Osteocyte (in vitro differentiated cells): ENCODE results near the gene IMMP2L. TPM values are rescaled to one million over a fixed set of nuclear protein-coding genes. Genes with fewer than 3 reads are reported as not detected.
A peak's percentile ranks its signal among the peaks of the same experiment; 100 is the strongest.
"Not testable (repeated sequence)": the region's sequence is repeated elsewhere in the genome, so short reads cannot be mapped to it uniquely, and the experiment has no call there.

Source experiments
- DNase-seq: peaks from one replicate; pipeline ENCODE4 v3.0.0; 2021; ENCODE audit warnings: mixed read lengths; ENCODE audit not compliant: unreplicated experiment; ENCODE audit errors: extremely low spot score
- H3K27ac Mint-ChIP-seq: one replicate; pipeline ENCODE4 v1.8.0; 2021; ENCODE audit warnings: mild to moderate bottlenecking, mixed read lengths; ENCODE audit not compliant: unreplicated experiment
- H3K27me3 Mint-ChIP-seq: one replicate; pipeline ENCODE4 v1.8.0; 2021; ENCODE audit warnings: mixed read lengths; ENCODE audit not compliant: unreplicated experiment
- H3K36me3 Mint-ChIP-seq: one replicate; pipeline ENCODE4 v1.8.0; 2021; ENCODE audit warnings: mixed read lengths; ENCODE audit not compliant: unreplicated experiment
- H3K4me1 Mint-ChIP-seq: one replicate; pipeline ENCODE4 v1.8.0; 2021; ENCODE audit warnings: mixed read lengths; ENCODE audit not compliant: unreplicated experiment
- H3K4me3 Mint-ChIP-seq: one replicate; pipeline ENCODE4 v1.8.0; 2021; ENCODE audit warnings: mild to moderate bottlenecking, moderate library complexity, mixed read lengths; ENCODE audit not compliant: unreplicated experiment
- H3K9me3 Mint-ChIP-seq: one replicate; pipeline ENCODE4 v1.8.0; 2021; ENCODE audit warnings: mixed read lengths; ENCODE audit not compliant: unreplicated experiment
- CTCF ChIP-seq: fragments of 200-600 bp; sonication (generic); IDR thresholded peaks from 2 replicates; pipeline ENCODE4 v1.5.0; 2021; ENCODE audit warnings: antibody characterized with exemption, mild to moderate bottlenecking, moderate library complexity
- total RNA-seq: library from RNA; stranded (reverse); gene quantifications from 2 replicates; pipeline ENCODE4 v1.2.1, GENCODE V29; 2021

The IMMP2L gene
- total RNA-seq, 1 donor from 2014 or later, result 15.6 TPM

GRCh38 chr7:111292026-111292470 lies 270.2 kb downstream of the IMMP2L start:
- Mint-ChIP-seq H3K4me3 (peak overlapping the region; percentile 8), H3K27ac (peak overlapping the region; percentile 84), H3K36me3 (no peaks in the 10 kb centered on the region), H3K9me3 (peaks cover 6% of the 10 kb centered on the region), H3K4me1 (peaks cover 41% of the 10 kb centered on the region), H3K27me3 (no peaks in the 10 kb centered on the region)
- TF ChIP-seq CTCF, result no peak
- no peak for DNase-seq

- Mint-ChIP-seq H3K27me3 (no peaks in the 10 kb centered on the region), H3K4me1 (peaks cover 41% of the 10 kb centered on the region), H3K9me3 (peaks cover 6% of the 10 kb centered on the region), H3K4me3 (no peak overlapping the region), H3K27ac (peak overlapping the region; percentile 84), H3K36me3 (no peaks in the 10 kb centered on the region)
- no peak for TF ChIP-seq CTCF
- no peak for DNase-seq
Measured at GRCh38 chr7:111290982-111291381, 271.3 kb downstream of the IMMP2L start.

DNA sequence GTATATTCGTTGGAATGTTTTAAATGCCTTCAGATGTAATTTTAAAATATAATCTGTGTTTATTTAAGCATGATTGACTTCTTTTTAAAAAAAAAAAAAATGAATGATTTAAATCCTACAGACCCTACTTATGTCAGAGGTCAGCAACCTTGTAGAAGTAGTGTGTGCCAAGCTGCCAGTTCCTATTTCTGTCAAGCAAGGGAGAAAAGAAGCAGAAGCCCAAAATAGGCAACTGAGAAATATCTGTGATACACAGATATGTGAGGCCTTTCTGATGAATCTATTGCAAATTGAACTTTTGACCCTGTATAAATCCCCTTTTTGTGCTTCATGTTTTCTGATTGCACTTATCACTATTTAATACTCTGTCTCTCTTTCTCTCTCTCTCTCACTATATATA lies 271.9 kb downstream of the IMMP2L start:
- Mint-ChIP-seq H3K4me1 (peaks cover 41% of the 10 kb centered on the region), H3K4me3 (no peak overlapping the region), H3K27me3 (no peaks in the 10 kb centered on the region), H3K9me3 (peaks cover 6% of the 10 kb centered on the region), H3K36me3 (no peaks in the 10 kb centered on the region), H3K27ac (no peak overlapping the region)
- DNase-seq, result no peak
- no peak for TF ChIP-seq CTCF

DNA sequence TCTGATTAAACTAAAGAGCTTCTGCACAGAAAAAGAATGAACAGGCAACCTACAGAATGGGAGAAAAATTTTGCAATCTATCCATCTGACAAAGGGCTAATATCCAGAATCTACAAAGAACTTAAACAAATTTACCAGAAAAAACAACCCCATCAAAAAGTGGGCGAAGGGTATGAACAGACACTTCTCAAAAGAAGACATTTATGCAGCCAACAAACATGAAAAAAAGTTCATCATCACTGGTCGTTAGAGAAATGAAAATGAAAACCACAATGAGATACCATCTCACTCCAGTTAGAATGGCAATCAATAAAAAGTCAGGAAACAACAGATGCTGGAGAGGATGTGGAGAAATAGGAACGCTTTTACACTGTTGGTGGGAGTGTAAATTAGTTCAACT lies 273.9 kb downstream of the IMMP2L start:
- DNase-seq, H3K36me3 Mint-ChIP-seq, H3K27ac Mint-ChIP-seq, H3K27me3 Mint-ChIP-seq, H3K9me3 Mint-ChIP-seq, H3K4me3 Mint-ChIP-seq: not testable (repeated sequence)
- peaks cover 48% of the 10 kb centered on the region for H3K4me1 Mint-ChIP-seq

- Mint-ChIP-seq H3K9me3 (peaks cover 11% of the 10 kb centered on the region), H3K27ac (no peak overlapping the region), H3K4me1 (peaks cover 18% of the 10 kb centered on the region), H3K36me3 (peaks cover 3% of the 10 kb centered on the region), H3K27me3 (no peaks in the 10 kb centered on the region), H3K4me3 (no peak overlapping the region)
- no peak for TF ChIP-seq CTCF
- DNase-seq, result no peak
Measured at GRCh38 chr7:111282626-111283025, 279.7 kb downstream of the IMMP2L start.

DNA sequence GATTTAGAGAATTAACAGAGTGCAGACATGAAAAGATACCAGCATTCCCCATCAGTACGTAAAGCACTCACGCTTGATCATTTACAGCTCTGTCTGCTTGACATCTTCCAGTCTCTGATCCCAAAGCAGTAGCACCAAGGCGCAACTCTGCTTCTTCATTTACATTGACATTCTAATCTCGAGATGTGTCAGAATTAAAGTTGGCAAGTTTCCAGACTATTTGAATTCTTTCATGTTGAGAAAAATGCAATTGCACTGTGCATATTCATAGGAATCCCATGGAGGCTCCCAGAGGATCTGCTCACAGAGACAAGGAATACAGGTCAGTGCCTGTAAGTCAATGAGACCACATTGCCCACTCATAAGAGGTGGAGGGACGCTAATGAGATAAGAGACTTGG lies 287.4 kb downstream of the IMMP2L start:
- Mint-ChIP-seq H3K4me1 (peaks cover 28% of the 10 kb centered on the region), H3K4me3 (no peak overlapping the region), H3K9me3 (peaks cover 5% of the 10 kb centered on the region), H3K27ac (no peak overlapping the region), H3K36me3 (no peaks in the 10 kb centered on the region), H3K27me3 (no peaks in the 10 kb centered on the region)
- no peak for TF ChIP-seq CTCF
- DNase-seq, result no peak
